ENCODE measurements around the gene ACAA1.
"Not testable (repeated sequence)": the region's sequence is repeated elsewhere in the genome, so short reads cannot be mapped to it uniquely, and the experiment has no call there.

Gene ACAA1

GRCh38 chr3:38136777-38137614 lies at the start of gene ACAA1:
ACAA1 (minus strand) TSS chr3:38137127; CDS start chr3:38137035, 92 bp downstream.
- peak; percentile 99 for DNase-seq

- no peak for DNase-seq
Measured at GRCh38 chr3:38177181-38177580, 40.3 kb upstream of the ACAA1 start.

GRCh38 chr3:38173834-38174418 lies 37.0 kb upstream of the ACAA1 start:
- DNase-seq = no peak

DNA sequence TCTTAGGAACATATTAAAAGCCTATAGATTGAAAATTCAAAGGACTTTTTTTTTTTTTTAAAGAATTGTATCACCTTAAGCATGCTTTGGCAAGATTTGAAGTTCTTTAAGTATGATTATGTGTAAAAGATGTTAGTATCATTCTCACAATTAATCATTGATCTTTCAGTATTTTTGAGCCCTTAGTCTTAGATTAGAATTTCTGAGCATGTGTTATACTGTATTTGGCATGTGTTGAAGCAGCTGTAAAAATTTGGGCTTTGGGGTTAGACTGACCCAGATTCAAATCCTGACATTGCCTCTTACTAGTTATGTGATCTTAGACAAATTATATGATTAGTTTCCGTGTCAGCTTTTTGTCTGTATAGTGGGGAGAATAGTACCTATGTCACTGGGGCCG lies 34.7 kb upstream of the ACAA1 start:
- no peak for DNase-seq

DNA sequence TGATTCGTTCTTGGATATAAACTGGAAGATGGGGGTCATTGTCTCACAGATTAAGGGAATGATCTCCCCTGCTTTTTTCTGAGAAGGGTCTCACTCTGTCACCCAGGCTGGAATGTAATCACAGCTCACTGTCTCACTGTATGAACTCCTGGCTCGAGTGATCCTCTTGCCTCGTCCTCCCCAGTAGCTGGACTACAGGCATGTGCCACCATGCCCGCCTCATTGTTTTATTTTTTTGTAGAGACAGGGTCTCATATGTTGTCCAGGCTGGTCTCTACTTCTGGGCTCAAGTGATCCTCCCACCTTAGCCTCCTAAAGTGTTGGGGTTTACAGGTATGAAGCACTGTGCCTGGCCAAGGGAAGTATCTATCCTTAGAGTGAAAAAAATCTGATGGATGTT lies 33.8 kb upstream of the ACAA1 start:
- no peak for DNase-seq

GRCh38 chr3:38169027-38169317 lies 32.0 kb upstream of the ACAA1 start:
- no peak for DNase-seq

DNA sequence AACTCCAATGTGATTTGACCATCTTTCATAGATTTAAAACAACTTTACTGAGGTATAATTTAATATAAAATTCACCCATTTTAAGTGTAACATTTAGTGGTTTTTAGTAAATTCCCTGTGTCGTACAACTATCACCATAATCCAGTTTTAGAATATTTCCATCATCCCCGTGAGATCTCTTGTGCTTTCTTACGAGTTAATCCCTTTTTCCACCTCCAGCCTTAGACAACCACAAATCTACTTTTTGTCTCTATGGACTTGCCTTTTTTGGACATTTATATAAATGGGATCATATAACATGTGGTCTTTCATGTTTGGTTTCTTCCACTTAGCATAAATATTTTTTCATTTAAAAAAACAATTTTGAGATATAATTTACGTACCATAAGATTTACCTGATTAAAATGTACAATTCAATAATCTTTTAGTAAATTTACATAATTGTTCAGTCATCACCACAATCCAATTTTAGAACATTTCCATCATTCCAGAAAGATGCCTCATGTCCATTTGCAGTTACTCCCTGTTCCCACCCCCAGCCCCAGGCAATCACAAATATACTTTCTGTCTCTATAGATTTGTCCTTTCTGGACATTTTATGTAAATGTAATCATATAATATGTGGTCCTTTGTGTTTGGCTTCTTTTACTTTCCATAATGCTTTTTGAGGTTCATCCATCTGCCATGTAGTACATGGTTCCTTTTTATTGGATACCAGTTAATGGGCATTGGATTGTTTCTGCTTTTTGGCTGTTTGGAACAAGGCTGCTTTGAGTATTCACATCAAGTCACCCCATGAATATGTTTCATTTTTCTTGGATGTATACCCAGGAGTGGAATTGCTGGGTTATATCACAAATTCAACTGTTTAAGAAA lies 31.5 kb upstream of the ACAA1 start:
- no peak for DNase-seq

GRCh38 chr3:38167591-38167990 lies 30.7 kb upstream of the ACAA1 start:
- DNase-seq = no peak

DNA sequence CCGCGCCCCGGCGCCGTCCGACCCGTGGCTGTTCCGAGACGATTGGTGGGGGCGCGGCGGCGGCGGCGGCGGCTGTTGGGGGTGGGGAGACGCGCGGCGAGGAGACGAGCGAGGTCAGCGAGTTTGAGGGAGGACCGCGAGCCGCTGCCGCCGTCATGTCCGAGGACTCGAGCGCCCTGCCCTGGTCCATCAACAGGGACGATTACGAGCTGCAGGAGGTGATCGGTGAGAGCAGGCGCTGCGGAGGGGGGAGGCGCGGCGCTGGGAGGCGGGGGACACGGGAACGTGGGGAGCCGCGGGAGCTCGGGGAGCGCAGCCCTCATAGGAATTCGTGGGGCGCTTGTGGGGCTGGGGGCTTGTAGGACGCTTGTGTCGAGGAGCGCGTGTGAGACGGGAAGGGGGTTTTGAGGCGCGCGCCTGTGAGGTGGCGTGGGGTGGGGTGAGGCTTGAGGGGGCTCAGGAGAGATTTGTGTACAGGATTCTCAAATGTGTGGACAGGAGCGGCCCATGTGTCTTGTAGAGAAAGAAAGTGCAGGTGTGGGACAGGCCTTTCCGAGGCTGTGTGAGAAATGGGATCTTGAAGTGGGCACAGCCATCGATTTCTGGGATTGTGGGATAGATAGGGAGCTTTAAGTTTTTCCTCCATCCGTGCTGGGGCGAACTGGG lies 28.9 kb upstream of the ACAA1 start:
- DNase-seq = no peak

DNA sequence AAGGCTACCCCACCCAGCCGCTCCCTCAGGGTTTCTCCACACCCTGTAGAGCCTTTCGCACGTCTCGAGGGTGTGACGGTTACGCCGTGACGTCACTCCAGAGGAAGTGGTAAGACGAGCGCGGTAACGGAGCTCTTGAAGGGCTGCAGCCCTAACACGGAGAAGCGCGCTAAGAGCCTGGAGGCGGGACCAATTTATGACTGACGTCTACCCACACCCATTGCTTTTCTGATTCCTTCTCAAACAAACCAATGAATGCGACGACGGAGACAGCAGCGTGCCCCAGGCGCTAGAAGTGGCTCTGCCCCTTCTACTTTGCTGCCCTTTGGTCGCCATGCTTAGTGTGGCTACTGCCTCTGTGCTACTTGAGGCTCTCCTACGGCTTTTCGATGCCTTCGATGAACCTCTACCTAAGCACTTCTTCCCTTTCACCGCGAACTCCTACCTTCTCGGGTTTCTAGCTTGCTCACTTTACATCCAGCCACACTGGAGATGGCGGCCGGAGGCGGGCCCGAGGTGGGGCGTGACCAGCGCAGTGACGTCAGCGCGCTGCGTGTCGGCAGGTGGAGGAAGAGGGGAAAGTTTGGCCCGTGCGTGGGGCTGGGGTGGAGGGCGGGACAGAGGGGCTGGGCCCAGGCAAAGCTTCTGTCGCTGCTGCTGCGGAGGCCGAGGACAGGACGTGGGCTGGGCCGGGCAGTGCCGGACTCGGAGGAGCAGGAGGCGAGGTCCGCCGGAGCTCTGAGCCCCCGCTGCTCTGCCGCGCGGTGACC lies 28.2 kb upstream of the ACAA1 start, which contains the start of gene OXSR1:
TSS of gene OXSR1 (plus strand) at position 586 of the 770 bp plus-strand sequence. CDS start 340 bp downstream, outside the sequence.
- DNase-seq = peak; percentile 97

DNA sequence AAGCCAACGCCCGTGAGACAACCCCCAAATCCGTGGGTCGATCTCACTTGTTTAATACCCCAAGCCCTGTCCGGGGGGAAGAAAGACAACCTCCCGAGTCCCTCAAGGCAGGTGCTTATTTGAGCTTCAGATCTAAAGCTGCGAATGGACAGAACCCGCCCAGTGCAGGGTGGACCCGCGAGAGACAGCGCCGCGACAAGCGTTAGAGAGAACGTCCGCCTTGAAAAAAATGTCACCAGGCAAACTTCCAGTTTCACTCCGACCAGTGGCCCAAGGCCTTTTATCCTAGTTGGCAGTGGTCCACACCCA lies 27.7 kb upstream of the ACAA1 start:
- no peak for DNase-seq

DNA sequence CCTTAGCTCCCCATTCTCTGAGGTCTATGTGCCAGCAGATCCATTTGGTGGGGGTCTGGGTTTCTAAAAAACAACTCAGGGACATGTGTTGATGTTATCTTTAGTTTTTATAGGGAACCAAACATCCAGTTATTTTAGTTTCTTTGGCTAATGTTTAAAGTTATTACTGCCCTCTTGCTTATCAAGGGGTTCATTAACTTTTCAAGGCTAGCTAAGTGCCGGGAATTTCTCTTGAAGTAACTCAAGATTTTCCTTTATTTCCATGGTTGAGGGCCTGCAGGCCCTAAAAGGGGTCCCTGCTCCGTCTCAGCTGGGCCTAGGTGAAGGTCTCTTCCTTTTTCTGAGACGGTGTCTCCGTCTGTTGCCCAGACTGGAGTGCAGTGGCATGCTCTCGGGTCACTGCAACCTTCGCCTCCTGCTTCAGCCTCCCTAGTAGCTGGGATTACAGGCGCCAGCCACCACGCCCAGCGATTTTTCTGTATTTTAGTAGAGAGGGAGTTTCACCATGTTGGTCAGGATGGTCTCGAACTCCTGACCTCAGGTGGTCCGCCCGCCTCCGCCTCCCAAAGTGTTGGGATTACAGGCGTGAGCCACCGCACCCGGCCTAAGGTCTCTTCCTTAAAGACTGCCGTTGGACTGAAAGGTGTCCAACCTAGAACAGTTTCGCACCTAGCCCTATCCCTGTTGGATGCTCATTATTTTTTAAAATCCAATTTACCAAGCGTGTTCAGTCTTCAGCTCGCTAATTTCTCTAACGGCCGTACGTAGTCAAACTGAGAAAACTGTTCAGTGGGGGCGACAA lies 27.1 kb upstream of the ACAA1 start:
- DNase-seq = no peak

DNA sequence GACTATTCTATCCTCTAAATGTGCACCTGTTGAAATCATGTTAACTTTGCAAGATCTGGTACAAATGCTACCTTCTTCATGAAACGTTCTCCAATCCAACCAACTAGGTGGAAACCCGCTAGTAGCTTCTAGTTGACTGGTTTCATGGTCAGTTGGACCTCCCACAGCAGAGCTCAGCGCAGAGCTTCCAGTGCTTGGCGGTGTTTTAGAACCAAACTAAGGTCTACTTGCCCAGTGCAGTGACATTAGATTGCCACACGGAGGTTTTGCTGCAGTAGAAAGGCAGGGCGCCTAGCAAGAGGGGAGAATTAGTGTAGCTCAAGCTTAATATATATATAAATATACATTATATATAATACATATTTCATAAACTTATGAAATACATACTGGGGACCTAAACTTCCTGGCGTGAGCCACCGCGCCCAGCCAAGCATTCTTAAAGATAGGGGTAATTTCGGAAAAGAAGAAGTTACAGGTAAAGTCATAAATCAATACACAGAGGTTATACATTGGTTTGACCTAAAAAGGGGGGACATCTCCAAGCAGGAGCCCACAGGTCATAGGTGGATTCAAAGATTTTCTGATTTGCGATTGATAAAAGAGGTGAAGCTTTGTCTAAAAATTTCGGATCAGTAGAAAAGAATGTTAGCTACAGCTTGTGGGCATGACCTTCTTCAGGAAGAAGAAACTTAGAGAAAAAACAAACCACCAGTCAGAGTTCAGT lies 26.4 kb upstream of the ACAA1 start:
- no peak for DNase-seq

- not testable (repeated sequence) for DNase-seq
Measured at GRCh38 chr3:38160704-38161103, 23.8 kb upstream of the ACAA1 start.

GRCh38 chr3:38158472-38158871 lies 21.5 kb upstream of the ACAA1 start:
- DNase-seq = no peak

DNA sequence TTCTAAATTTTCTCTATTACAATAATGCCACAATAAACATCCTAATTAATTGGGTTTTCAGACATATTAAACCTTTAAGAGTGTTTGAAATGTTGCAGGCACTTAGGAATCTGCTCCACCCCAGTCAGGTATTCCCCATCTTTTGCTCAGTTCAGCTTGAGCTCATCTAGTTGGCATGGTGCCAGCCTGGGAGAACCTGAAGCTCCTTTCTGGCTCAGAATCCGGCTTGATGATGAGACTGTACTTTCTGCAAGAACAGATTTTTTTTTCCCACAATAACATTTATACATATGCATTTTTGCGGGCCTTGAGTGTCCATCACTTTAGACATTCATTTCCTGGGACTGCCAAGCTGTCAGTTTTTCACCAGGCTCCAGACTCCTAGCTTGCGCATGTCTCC lies 20.7 kb upstream of the ACAA1 start:
- DNase-seq = no peak

DNA sequence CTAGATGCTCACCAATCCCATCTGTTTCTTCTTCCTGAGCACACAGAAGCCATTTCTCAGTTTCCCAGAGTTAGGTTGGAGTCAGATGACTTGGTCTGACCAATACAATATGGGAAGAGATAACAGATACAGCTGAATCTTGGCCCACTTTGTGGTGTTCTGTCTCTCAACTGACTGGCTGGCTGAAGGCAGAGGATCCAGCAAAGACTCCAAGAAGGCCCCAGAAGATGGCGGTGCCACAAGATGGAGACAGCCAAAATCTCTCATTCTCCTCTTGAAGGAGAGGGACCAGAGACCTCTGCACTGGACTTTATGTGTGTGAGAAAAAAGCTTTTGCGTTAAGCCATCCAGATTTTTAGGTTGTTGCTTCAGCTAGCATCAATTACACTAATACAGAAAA lies 20.2 kb upstream of the ACAA1 start:
- DNase-seq = no peak

DNA sequence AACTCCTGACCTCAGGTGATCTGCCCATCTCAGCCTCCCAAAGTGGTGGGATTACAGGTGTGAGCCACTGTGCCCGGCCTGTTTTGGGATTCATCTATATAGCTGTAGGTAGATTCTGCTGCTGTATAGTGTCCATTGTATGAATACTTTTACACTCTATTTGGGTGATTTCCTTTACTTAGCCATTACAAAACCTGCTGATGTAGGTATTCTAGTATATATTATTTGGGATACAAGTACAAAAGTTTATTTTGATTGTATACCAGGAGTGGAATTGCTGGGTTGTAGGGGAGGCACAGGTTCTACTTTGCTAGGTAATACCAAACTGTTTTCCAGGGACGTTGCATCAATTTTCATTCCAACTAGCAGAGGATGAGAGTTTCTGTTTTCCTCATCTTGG lies 18.9 kb upstream of the ACAA1 start:
- DNase-seq = no peak

DNA sequence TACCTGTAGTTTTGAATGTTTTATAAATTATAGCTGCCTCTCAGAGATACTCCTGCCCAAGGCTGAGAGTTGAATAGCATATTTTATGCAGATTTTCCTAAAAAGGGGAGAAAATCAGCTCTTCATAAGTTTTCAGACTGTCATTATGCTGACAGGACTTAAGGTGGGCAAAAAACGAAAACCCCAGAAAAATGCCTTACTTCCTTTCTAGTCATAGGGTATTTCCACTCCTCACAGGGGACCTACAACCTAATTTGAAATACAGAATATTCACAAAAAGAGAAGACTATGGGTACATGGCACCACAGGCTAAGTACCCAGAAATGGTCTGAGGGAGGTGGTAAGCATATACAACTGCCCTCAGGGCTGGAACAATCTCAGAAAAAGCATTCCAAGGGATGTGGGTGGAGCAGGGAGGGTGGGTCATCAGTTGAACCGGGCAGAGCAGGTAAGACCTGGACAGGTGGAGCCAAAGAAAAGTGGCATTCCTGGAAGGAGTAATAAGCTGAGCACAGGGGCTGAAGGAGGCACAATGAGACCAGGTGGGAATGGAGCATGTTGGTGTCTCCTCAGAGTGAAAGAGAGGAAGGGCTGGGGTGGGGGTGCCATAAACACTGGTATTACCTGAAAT lies 17.8 kb upstream of the ACAA1 start:
- no peak for DNase-seq

DNA sequence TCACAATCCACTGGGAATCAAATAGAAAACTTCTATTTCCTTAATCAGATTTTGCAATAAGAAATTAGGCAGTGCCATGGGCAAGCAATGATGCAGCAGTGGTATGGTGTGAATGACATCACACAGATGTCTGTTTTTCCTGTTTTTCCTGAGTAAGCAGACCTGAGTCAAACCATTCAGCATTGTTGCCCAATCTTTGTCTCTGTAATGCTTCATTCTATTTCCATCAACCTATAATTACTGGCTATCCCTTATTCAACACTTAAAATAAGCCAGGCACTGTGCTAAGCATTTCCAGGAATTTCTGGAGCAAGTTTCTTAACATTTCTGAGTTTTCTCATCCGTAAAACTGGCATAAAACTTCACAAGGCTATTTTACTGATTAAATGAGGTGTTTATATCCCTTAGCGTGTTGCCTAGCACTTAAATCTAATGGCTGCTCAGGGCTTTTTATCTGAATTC lies 17.1 kb upstream of the ACAA1 start:
- DNase-seq = no peak
